Astrocyte (in vitro differentiated cells and primary cell): Measurements from ENCODE around the gene MYO1F.

Source experiments
- CTCF ChIP-seq: IDR thresholded peaks from 2 replicates; pipeline ENCODE4 v1.5.1; 2011; ENCODE audit warnings: low read depth, mild to moderate bottlenecking, inconsistent platforms, low read length, moderate library complexity; ENCODE audit not compliant: insufficient read depth
- EZH2 ChIP-seq: IDR thresholded peaks from 2 replicates; pipeline ENCODE4 v1.6.1; 2012; ENCODE audit warnings: mild to moderate bottlenecking, low read length, inconsistent platforms; ENCODE audit not compliant: insufficient read depth

- TF ChIP-seq CTCF (no peak), EZH2 (no peak)
These were observed 40.1 kb downstream of the MYO1F start for GRCh38 chr19:8537099-8537498.
